ENCODE data around the gene GET4.
"Not testable (repeated sequence)": the region's sequence is repeated elsewhere in the genome, so short reads cannot be mapped to it uniquely, and the experiment has no call there.

DNA sequence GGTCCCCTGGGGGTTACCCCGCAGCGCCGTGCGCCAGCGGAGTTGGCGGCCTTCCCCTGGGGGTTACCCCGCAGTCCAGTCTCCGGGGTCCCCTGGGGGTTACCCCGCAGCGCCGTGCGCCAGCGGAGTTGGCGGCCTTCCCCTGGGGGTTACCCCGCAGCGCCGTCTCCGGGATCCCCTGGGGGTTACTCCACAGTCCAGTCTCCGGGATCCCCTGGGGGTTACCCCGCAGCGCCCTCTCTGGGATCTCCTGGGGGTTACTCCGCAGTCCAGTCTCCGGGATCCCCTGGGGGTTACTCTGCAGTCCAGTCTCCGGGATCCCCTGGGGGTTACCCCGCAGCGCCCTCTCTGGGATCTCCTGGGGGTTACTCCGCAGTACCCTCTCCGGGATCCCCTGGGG lies 28.6 kb upstream of the GET4 start:
- TF ChIP-seq EZH2phosphoT487 (IDR thresholded peaks at IDR 0.05) = not testable (repeated sequence)
- TF ChIP-seq, protein P1, sequence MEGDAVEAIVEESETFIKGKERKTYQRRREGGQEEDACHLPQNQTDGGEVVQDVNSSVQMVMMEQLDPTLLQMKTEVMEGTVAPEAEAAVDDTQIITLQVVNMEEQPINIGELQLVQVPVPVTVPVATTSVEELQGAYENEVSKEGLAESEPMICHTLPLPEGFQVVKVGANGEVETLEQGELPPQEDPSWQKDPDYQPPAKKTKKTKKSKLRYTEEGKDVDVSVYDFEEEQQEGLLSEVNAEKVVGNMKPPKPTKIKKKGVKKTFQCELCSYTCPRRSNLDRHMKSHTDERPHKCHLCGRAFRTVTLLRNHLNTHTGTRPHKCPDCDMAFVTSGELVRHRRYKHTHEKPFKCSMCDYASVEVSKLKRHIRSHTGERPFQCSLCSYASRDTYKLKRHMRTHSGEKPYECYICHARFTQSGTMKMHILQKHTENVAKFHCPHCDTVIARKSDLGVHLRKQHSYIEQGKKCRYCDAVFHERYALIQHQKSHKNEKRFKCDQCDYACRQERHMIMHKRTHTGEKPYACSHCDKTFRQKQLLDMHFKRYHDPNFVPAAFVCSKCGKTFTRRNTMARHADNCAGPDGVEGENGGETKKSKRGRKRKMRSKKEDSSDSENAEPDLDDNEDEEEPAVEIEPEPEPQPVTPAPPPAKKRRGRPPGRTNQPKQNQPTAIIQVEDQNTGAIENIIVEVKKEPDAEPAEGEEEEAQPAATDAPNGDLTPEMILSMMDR (IDR thresholded peaks at IDR 0.05) = not testable (repeated sequence)
